Esophagus muscularis mucosa (tissue), 4 donors: ENCODE measurements around the gene CDKN2C.

Experiments used
- CTCF ChIP-seq, 3 experiments: fragments of 200-600 bp in 2 of 3; fragments of 450-650 bp in 1 of 3; sonication (generic) in 2 of 3; IDR thresholded peaks; one replicate each; pipeline ENCODE4 v1.5.1; 2017 to 2019; ENCODE audit warnings: antibody characterized with exemption in 3 of 3, mild to moderate bottlenecking in 2 of 3, moderate library complexity in 1 of 3
- EP300 ChIP-seq: sonication (generic); formaldehyde crosslinking; IDR thresholded peaks from one replicate; pipeline ENCODE4 v1.6.1; 2017; ENCODE audit warnings: antibody characterized with exemption
- POLR2A ChIP-seq: fragments of 450-650 bp; IDR thresholded peaks from one replicate; pipeline ENCODE4 v1.6.1; 2017; ENCODE audit warnings: antibody characterized with exemption, moderate library complexity, mild to moderate bottlenecking, low read depth
- POLR2AphosphoS5 ChIP-seq, 2 donors: sonication (generic); formaldehyde crosslinking; IDR thresholded peaks; one replicate each; pipeline ENCODE4 v1.6.1; 2017; ENCODE audit warnings: antibody characterized with exemption in 2 of 2

GRCh38 chr1:51002516-51002915 is 32.5 kb downstream of the CDKN2C start:
- TF ChIP-seq CTCF (IDR thresholded peaks at IDR 0.05): no peak
- TF ChIP-seq POLR2AphosphoS5 (IDR thresholded peaks at IDR 0.05): no peak
- TF ChIP-seq EP300: no peak
- TF ChIP-seq POLR2A: no peak
